Muscle layer of duodenum (tissue), 2 donors: ENCODE measurements around the gene CEACAM1.
"Not testable (repeated sequence)": the region's sequence is repeated elsewhere in the genome, so short reads cannot be mapped to it uniquely, and the experiment has no call there.

Experiments
- H3K27ac ChIP-seq: one replicate; pipeline ENCODE4 v1.7.0; 2013; ENCODE audit warnings: mild to moderate bottlenecking, low read length
- H3K27me3 ChIP-seq: one replicate; pipeline ENCODE4 v1.7.0; 2013; ENCODE audit warnings: low read depth, mild to moderate bottlenecking, control low read depth, low read length
- H3K36me3 ChIP-seq, 2 donors: one replicate each; pipeline ENCODE4 v1.7.0; 2013; ENCODE audit warnings: low read length in 2 of 2, control low read depth in 1 of 2, mild to moderate bottlenecking in 1 of 2; ENCODE audit not compliant: insufficient read depth in 2 of 2, control insufficient read depth in 1 of 2
- H3K4me1 ChIP-seq, 2 donors: one replicate each; pipeline ENCODE4 v1.7.0; 2013; ENCODE audit warnings: low read length in 2 of 2, mild to moderate bottlenecking in 2 of 2, control low read depth in 1 of 2, moderate library complexity in 1 of 2; ENCODE audit not compliant: insufficient read depth in 2 of 2, control insufficient read depth in 1 of 2
- H3K4me3 ChIP-seq, 2 donors: one replicate each; pipeline ENCODE4 v1.7.0; 2013; ENCODE audit warnings: low read length in 2 of 2, low read depth in 1 of 2, mild to moderate bottlenecking in 1 of 2
- H3K9me3 ChIP-seq, 2 donors: one replicate each; pipeline ENCODE4 v1.7.0; 2013; ENCODE audit warnings: low read length in 2 of 2, control low read depth in 1 of 2, mild to moderate bottlenecking in 1 of 2; ENCODE audit not compliant: control insufficient read depth in 1 of 2
- donor health status: healthy.

CEACAM1 gene

DNA sequence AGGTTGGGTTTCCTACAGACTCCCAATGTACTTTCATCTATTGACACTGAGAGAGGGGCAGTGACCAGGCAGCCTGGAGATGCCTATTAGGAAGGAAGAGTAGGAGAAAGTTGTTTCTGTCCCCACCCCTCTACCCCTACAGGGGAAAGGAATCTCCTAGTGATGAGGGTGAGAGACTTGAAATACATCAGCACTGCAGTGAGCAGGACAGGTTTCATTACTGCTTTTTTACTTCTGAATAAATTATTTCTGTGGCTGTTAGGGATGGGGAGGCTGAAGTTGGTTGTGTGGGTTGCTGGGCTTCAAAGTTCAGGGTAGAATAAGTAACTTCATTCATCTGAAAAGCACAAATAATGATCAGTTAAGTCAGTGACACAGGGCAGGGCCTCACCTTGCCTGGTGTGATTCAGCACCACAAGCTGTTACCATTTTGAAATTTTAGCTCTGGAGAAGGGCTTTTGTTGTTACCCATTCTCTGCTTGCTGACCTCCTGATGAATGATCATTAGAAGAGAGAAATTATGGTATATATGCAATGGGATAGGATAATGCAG, 19.3 kb downstream of the CEACAM1 start:
- Histone ChIP-seq H3K27ac (no peak overlapping the region), H3K27me3 (no peaks in the 10 kb centered on the region), H3K4me3 (no peak overlapping the region), H3K4me1 (no peaks in the 10 kb centered on the region), H3K9me3 (no peaks in the 10 kb centered on the region), H3K36me3 (peaks cover 0 to 6% of the 10 kb centered on the region in 2 donors)

GRCh38 chr19:42505066-42505465, 23.2 kb downstream of the CEACAM1 start:
- H3K9me3 ChIP-seq: no peaks in the 10 kb centered on the region

DNA sequence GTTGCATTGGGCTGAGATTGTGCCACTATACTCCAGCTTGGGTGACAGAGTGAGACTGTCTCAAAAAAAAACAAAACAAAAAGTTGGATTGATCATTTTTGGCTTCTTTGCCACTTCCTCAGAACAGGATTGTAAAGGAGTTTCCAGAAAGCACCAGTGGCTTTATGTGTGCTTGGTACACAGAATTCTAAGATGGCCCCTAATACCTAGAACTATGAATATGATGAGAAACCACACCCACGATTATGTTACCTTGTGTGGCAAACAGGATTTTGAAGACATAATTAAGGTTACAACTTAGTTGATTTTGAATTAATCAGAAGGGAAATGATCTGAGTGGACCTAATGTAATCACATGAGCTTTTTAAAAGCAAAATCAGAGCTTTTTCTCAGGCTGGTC, 26.5 kb downstream of the CEACAM1 start:
- H3K4me1 ChIP-seq: peaks cover 7 to 18% of the 10 kb centered on the region in 2 donors
- H3K27me3 ChIP-seq: no peaks in the 10 kb centered on the region
- H3K27ac ChIP-seq: no peak overlapping the region
- no peaks in the 10 kb centered on the region for H3K9me3 ChIP-seq
- H3K36me3 ChIP-seq: no peaks in the 10 kb centered on the region
- no peak overlapping the region for H3K4me3 ChIP-seq

More at GRCh38 chr19:42505066-42505465, 23.2 kb downstream of the CEACAM1 start:
- Histone ChIP-seq H3K27me3 (no peaks in the 10 kb centered on the region), H3K4me1 (no peaks in the 10 kb centered on the region), H3K36me3 (no peaks in the 10 kb centered on the region), H3K27ac (no peak overlapping the region), H3K4me3 (no peak overlapping the region)

DNA sequence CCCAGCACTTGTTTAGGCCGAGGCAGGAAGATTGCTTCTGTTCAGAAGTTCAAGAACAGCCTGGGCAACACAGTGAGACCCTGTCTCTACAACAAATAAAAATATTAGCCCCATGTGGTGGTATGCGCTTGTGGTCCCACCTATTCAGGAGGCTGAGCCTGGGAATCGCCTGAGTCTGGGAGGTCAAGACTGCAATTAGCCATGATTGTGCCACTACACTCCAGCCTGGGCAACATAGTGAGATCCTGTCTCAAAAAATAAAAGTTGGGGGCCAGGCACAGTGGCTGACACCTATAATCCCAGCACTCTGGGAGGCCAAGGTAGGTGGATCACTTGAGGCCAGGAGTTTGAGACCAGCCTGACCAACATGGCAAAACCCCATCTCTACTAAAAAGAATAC, 27.0 kb downstream of the CEACAM1 start:
- H3K27me3 ChIP-seq, H3K36me3 ChIP-seq, H3K4me3 ChIP-seq, H3K27ac ChIP-seq, H3K9me3 ChIP-seq: not testable (repeated sequence)
- H3K4me1 ChIP-seq: peaks cover 7 to 18% of the 10 kb centered on the region in 2 donors

- Histone ChIP-seq H3K36me3 (no peaks in the 10 kb centered on the region), H3K9me3 (no peaks in the 10 kb centered on the region), H3K4me1 (peaks cover 7 to 18% of the 10 kb centered on the region in 2 donors), H3K27me3 (no peaks in the 10 kb centered on the region), H3K27ac (peak overlapping the region; percentile 58), H3K4me3 (no peak overlapping the region)
These were observed 30.0 kb downstream of the CEACAM1 start for GRCh38 chr19:42498169-42498757.

DNA sequence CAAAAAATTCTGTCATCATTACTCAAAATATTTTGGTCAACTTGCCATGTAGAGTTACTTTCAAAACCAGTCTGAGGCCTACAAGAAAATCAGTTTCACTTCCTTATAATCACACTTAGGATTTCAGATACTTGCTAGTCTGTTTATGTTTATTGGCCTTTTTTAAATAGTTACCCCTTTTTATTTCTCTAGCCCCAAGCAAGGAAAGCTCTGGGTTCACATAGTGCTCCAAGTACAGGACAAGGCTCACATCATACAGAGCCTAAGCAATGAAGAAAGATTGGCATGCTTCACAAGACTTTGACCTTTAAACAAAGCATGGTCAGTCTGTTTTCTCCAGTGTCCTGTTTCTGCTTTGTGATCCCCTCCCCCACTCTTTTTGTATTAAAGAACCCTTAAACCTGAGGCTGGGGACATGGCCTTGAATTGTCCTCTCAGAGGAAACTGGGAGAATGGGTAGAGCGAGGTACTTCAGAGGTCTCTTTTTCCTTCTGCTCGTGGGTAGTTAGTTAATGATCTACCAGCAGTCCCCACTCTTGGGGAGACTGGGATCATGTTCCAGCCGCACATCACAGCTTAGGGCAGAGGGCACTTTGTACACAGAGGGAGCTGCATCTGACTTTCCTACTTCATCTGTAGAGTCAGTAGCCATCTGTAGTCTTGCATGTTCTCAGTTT, 30.7 kb downstream of the CEACAM1 start:
- Histone ChIP-seq H3K9me3 (no peaks in the 10 kb centered on the region), H3K4me1 (peaks cover 7 to 18% of the 10 kb centered on the region in 2 donors), H3K4me3 (no peak overlapping the region), H3K36me3 (no peaks in the 10 kb centered on the region), H3K27ac (peak overlapping the region; percentile 58), H3K27me3 (no peaks in the 10 kb centered on the region)

GRCh38 chr19:42496460-42497133, 31.7 kb downstream of the CEACAM1 start:
- no peaks in the 10 kb centered on the region for H3K9me3 ChIP-seq
- H3K4me3 ChIP-seq: no peak overlapping the region
- H3K4me1 ChIP-seq: peaks cover 7 to 18% of the 10 kb centered on the region in 2 donors
- H3K27ac ChIP-seq: peak overlapping the region; percentile 58
- H3K36me3 ChIP-seq: no peaks in the 10 kb centered on the region
- no peaks in the 10 kb centered on the region for H3K27me3 ChIP-seq

- Histone ChIP-seq H3K27ac (no peak overlapping the region), H3K27me3 (no peaks in the 10 kb centered on the region), H3K36me3 (no peaks in the 10 kb centered on the region), H3K9me3 (no peaks in the 10 kb centered on the region), H3K4me1 (peaks cover 7 to 18% of the 10 kb centered on the region in 2 donors), H3K4me3 (no peak overlapping the region)
These were observed 32.6 kb downstream of the CEACAM1 start for GRCh38 chr19:42495663-42496062.

DNA sequence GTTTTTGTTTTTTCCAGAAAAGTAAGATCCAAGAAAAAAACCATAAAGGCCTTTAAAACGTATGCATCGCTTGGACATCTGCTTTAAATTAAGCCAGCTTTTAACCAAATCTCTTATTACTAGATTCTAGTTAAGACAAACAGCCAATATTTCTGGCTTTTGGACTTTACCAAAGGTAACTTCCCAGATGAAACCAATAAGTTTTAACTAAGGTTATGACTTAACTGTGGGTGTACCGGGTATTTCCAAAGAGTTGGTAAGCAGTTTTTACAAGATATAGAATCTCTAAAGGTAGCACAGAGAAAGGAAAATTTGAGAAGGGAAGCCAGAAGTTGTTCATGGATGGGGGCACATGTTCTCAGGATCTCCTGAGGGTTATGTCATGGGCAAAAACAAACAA, 34.0 kb downstream of the CEACAM1 start:
- no peaks in the 10 kb centered on the region for H3K27me3 ChIP-seq
- no peak overlapping the region for H3K27ac ChIP-seq
- H3K9me3 ChIP-seq: no peaks in the 10 kb centered on the region
- no peak overlapping the region for H3K4me3 ChIP-seq
- peaks cover 7 to 18% of the 10 kb centered on the region in 2 donors for H3K4me1 ChIP-seq
- no peaks in the 10 kb centered on the region for H3K36me3 ChIP-seq

GRCh38 chr19:42488783-42489521, 39.3 kb downstream of the CEACAM1 start:
- no peaks in the 10 kb centered on the region for H3K27me3 ChIP-seq
- no peak overlapping the region for H3K4me3 ChIP-seq
- H3K4me1 ChIP-seq: no peaks in the 10 kb centered on the region
- H3K36me3 ChIP-seq: no peaks in the 10 kb centered on the region
- H3K9me3 ChIP-seq: no peaks in the 10 kb centered on the region
- H3K27ac ChIP-seq: no peak overlapping the region

- Histone ChIP-seq H3K9me3 (no peaks in the 10 kb centered on the region), H3K36me3 (no peaks in the 10 kb centered on the region), H3K27ac (no peak overlapping the region), H3K4me3 (no peak overlapping the region), H3K4me1 (no peaks in the 10 kb centered on the region), H3K27me3 (no peaks in the 10 kb centered on the region)
These were observed 40.5 kb downstream of the CEACAM1 start for GRCh38 chr19:42487798-42488178.
